Activated CD4-positive, alpha-beta T cell treated with anti-CD3 and anti-CD28 coated beads for 48 hours (primary cell): Measurements from ENCODE around the gene PSMB1.

Source experiments
- DNase-seq: peaks from one replicate; pipeline ENCODE4 v3.0.0-alpha.2; 2020

PSMB1 gene

GRCh38 chr6:170552765-170553533 lies at the start of gene PSMB1:
PSMB1 (minus strand) TSS chr6:170553307; CDS start chr6:170553242, 65 bp downstream.
- peak; percentile 90 for DNase-seq

GRCh38 chr6:170597278-170597677 lies 44.2 kb upstream of the PSMB1 start:
- DNase-seq = no peak

GRCh38 chr6:170596426-170596825 lies 43.3 kb upstream of the PSMB1 start:
- no peak for DNase-seq

- no peak for DNase-seq
Measured at GRCh38 chr6:170590725-170591124, 37.6 kb upstream of the PSMB1 start.

GRCh38 chr6:170584954-170585498 lies 31.9 kb upstream of the PSMB1 start:
- DNase-seq = no peak

GRCh38 chr6:170584181-170584953 lies 31.3 kb upstream of the PSMB1 start, which contains the start of gene PDCD2:
PDCD2 (minus strand) TSS chr6:170584637; CDS start chr6:170584581, 56 bp downstream.
- peak; percentile 95 for DNase-seq

GRCh38 chr6:170583756-170584180 lies 30.7 kb upstream of the PSMB1 start:
- no peak for DNase-seq

- DNase-seq = no peak
Measured at GRCh38 chr6:170578909-170579308, 25.8 kb upstream of the PSMB1 start.

GRCh38 chr6:170575250-170575649 lies 22.1 kb upstream of the PSMB1 start:
- no peak for DNase-seq

GRCh38 chr6:170572704-170573466 lies 19.8 kb upstream of the PSMB1 start:
- DNase-seq = no peak

- DNase-seq = no peak
Measured at GRCh38 chr6:170564936-170565530, 11.9 kb upstream of the PSMB1 start.

- DNase-seq = no peak
Measured at GRCh38 chr6:170561555-170561954, 8.4 kb upstream of the PSMB1 start.

- no peak for DNase-seq
Measured at GRCh38 chr6:170555305-170555704, 2.2 kb upstream of the PSMB1 start.

GRCh38 chr6:170554796-170555137 lies 1.7 kb upstream of the PSMB1 start:
- no peak for DNase-seq

- peak; percentile 97 for DNase-seq
Measured at GRCh38 chr6:170554013-170554795, 1.1 kb upstream of the PSMB1 start, which contains the start of gene TBP. TBP (plus strand) TSS chr6:170554369; CDS start chr6:170557030, 2,661 bp downstream.

GRCh38 chr6:170553534-170554012 lies 466 bp upstream of the PSMB1 start:
- DNase-seq = no peak

GRCh38 chr6:170545405-170545804 lies 7.7 kb downstream of the PSMB1 start:
- no peak for DNase-seq

GRCh38 chr6:170542031-170542719 lies 10.9 kb downstream of the PSMB1 start:
- DNase-seq = no peak

GRCh38 chr6:170537329-170537728 lies 15.8 kb downstream of the PSMB1 start:
- DNase-seq = no peak

- DNase-seq = no peak
Measured at GRCh38 chr6:170536671-170537070, 16.4 kb downstream of the PSMB1 start.

GRCh38 chr6:170535004-170535403 lies 18.1 kb downstream of the PSMB1 start:
- no peak for DNase-seq
